Epithelial cell of proximal tubule (primary cell): Measurements from ENCODE around the gene ZFTA. TPM values are rescaled to one million over a fixed set of nuclear protein-coding genes. Genes with fewer than 3 reads are reported as not detected.

Experiments
- DNase-seq: peaks from one replicate; pipeline ENCODE4 v3.0.0-alpha.2; 2011; ENCODE audit warnings: low read depth
- H3K4me3 ChIP-seq: 2 replicates; pipeline ENCODE4 v1.5.1; 2011; ENCODE audit warnings: low read depth, mild to moderate bottlenecking, low read length
- total RNA-seq: library from RNA; depleted of rRNA; stranded (reverse); fragments of >200 nt; gene quantifications from 2 replicates; pipeline ENCODE4 v1.2.3, GENCODE V29; 2015
- TF ChIP-seq, protein P1 (sequence below): conservative IDR thresholded peaks from 2 replicates; pipeline ENCODE4 v1.5.1; 2012; ENCODE audit warnings: low read depth, mild to moderate bottlenecking, low read length

ZFTA gene
- total RNA-seq, 1 donor from 2014 or later: 17.4 TPM

DNA sequence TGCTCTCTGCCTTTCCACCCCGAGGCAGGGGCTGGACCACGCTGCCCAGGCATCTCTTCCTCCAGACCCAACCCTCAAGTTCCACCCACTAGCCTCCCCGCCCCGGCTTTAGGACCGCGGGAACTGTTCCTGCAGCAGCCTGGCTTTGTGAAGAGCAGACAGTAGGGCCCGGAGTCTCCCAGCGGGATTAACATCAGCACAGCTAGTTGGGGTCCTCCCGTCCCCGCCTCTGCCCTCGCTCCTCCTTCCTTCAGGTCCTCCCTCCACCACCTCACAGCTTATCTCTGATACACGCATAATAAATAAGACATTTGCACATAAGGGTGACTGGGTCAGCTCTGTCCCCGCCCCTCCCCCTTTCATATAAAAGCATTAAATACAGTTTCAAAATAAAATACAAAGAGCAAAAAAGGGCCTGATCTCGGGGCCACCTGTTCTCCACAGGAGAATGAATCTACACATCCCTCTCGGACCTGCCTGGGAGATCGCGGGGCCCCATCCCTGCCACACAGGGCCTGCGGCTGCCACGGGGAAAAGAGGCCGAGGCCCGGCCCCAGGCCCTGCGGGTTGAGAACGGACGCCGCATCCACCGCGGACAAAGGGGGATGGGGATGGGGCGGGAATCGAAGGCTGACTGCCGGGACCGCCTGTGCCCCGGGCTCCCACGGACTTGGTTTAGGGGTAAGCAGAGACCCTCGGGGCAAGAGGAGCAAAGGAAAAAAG, 6.5 kb downstream of the ZFTA start:
- DNase-seq: no peak
- peak overlapping the region; percentile 46 for H3K4me3 ChIP-seq
- TF ChIP-seq, protein P1, sequence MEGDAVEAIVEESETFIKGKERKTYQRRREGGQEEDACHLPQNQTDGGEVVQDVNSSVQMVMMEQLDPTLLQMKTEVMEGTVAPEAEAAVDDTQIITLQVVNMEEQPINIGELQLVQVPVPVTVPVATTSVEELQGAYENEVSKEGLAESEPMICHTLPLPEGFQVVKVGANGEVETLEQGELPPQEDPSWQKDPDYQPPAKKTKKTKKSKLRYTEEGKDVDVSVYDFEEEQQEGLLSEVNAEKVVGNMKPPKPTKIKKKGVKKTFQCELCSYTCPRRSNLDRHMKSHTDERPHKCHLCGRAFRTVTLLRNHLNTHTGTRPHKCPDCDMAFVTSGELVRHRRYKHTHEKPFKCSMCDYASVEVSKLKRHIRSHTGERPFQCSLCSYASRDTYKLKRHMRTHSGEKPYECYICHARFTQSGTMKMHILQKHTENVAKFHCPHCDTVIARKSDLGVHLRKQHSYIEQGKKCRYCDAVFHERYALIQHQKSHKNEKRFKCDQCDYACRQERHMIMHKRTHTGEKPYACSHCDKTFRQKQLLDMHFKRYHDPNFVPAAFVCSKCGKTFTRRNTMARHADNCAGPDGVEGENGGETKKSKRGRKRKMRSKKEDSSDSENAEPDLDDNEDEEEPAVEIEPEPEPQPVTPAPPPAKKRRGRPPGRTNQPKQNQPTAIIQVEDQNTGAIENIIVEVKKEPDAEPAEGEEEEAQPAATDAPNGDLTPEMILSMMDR: no peak

DNA sequence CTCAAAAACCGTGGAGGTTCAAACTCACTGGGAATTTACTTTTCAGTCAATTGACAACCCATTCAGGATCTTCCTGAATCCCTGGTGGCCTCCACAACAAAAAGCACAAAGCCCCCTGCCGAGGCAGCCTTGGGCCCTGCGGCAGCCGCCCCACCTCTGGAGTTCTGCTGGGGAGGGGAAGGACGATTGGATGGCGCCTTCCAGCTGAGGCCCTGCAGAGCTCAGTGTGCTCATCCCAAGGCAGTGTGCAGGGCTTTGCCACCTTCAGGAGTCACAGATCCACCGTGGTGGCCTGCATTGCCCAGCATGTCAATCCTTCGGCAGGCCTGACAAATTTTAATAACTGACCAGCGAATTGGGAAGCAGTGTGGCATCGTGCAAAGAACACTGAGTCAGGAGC, 7.4 kb downstream of the ZFTA start:
- H3K4me3 ChIP-seq: no peak overlapping the region
- TF ChIP-seq, protein P1: no peak
- DNase-seq: no peak

- no peak overlapping the region for H3K4me3 ChIP-seq
- TF ChIP-seq, protein P1: no peak
- no peak for DNase-seq
Observed at GRCh38 chr11:63760487-63761079, 8.0 kb downstream of the ZFTA start.

DNA sequence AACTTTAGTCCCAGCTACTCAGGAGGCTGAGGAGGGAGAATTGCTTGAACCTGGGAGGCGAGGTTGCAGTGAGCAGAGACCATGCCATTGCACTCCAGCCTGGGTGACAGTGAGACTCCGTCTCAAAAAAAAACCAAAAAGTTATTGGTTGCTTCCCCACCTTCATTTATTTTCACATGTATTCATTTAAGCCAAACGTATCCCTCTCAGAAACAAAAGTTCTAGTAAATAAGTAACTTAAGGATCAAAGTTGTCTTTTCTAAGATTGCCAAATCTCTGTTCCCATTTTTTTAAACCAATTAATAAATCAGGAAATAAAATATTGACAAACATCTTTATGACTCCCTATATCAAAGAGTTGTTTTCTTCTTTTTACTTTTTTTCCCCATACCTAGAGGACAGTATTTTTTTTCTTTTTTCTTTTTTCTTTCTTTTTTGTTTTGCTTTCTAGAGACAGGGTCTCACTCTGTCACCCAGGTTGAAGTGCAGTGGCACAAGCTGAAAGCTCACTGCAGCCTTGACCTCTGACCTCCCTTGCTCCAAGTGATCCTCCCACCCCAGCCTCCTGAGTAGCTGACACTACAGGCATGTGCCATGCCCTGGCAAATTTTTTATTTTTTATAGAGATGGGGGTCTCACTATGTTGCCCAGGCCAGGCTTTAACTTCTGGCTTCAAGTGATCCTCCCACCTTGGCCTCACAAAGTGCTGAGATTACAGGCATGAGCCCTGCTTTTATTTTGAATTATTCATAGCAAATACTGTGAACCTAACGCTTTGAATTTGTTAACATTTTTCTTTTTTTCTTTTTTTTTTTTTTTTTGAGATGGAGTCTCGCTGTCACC, 11.4 kb downstream of the ZFTA start:
- TF ChIP-seq, protein P1: no peak
- DNase-seq: no peak
- H3K4me3 ChIP-seq: no peak overlapping the region

GRCh38 chr11:63749624-63750023, 19.0 kb downstream of the ZFTA start:
- TF ChIP-seq, protein P1: no peak
- DNase-seq: no peak
- no peak overlapping the region for H3K4me3 ChIP-seq

DNA sequence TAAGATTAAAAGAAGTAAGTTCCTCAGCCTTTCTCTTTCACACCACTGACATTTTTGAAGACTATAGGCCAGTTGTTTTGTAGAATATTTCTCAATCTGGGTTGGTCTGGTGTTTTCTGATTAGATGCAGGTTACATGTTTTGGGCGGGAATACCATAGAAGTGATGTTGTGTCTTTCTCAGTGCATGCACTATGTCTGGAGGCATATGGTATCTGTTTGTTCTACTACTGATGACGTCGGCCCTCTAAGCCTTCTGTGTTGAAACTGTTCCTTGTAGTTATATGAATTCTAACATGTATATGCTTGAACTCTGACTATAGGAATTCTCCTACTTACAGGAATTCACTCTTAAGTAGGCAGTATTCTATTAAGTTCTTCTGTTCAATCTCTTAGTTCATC, 21.6 kb downstream of the ZFTA start:
- DNase-seq: no peak
- TF ChIP-seq, protein P1: no peak
- no peak overlapping the region for H3K4me3 ChIP-seq
